T1000 (cell line): ENCODE measurements around the gene TOP2B.
A peak's percentile ranks its signal among the peaks of the same experiment; 100 is the strongest.

Experiments used
- DNase-seq: peaks from one replicate; lab custom pipeline; 2025; ENCODE audit warnings: mixed read lengths; lab: John Stamatoyannopoulos, UW

TOP2B gene

GRCh38 chr3:25664812-25665314, at the start of gene TOP2B:
TSS of gene TOP2B (minus strand) at chr3:25664907. CDS start at chr3:25664297, 610 bp downstream.
- peak; percentile 93 for DNase-seq

GRCh38 chr3:25713341-25713985, 48.8 kb upstream of the TOP2B start:
- no peak for DNase-seq

- DNase-seq = no peak
These were observed 46.4 kb upstream of the TOP2B start for GRCh38 chr3:25711090-25711489.

- DNase-seq = no peak
These were observed 43.3 kb upstream of the TOP2B start for GRCh38 chr3:25708036-25708435.

GRCh38 chr3:25707268-25707926, 42.7 kb upstream of the TOP2B start:
- no peak for DNase-seq

- DNase-seq = no peak
These were observed 41.5 kb upstream of the TOP2B start for GRCh38 chr3:25706213-25706612.

GRCh38 chr3:25697553-25697952, 32.8 kb upstream of the TOP2B start:
- no peak for DNase-seq

GRCh38 chr3:25695731-25696420, 31.2 kb upstream of the TOP2B start:
- DNase-seq = no peak

- no peak for DNase-seq
These were observed 28.5 kb upstream of the TOP2B start for GRCh38 chr3:25693238-25693637.

- no peak for DNase-seq
These were observed 27.6 kb upstream of the TOP2B start for GRCh38 chr3:25692341-25692740.

GRCh38 chr3:25690768-25691533, 26.2 kb upstream of the TOP2B start:
- no peak for DNase-seq

- no peak for DNase-seq
These were observed 24.5 kb upstream of the TOP2B start for GRCh38 chr3:25689226-25689625.

GRCh38 chr3:25687742-25688141, 23.0 kb upstream of the TOP2B start:
- no peak for DNase-seq

- no peak for DNase-seq
These were observed 22.1 kb upstream of the TOP2B start for GRCh38 chr3:25686766-25687165.

- DNase-seq = no peak
These were observed 19.2 kb upstream of the TOP2B start for GRCh38 chr3:25683882-25684281.

- DNase-seq = no peak
These were observed 18.7 kb upstream of the TOP2B start for GRCh38 chr3:25683410-25683809.

GRCh38 chr3:25679642-25680302, 15.1 kb upstream of the TOP2B start:
- no peak for DNase-seq

GRCh38 chr3:25679166-25679565, 14.5 kb upstream of the TOP2B start:
- no peak for DNase-seq

- no peak for DNase-seq
These were observed 13.9 kb upstream of the TOP2B start for GRCh38 chr3:25678581-25678980.

- DNase-seq = no peak
These were observed 12.4 kb upstream of the TOP2B start for GRCh38 chr3:25677121-25677520.

- no peak for DNase-seq
These were observed 10.0 kb upstream of the TOP2B start for GRCh38 chr3:25674670-25675069.
